OCI-LY3 (cell line): ENCODE measurements around the gene CHAF1A.

Source experiments
- H2AFZ ChIP-seq: fragments of 200-600, 300-600 bp; shearing (Covaris generic); 2 replicates; pipeline ENCODE4 v1.6.0; 2014; ENCODE audit warnings: antibody characterized with exemption, low read depth, low read length
- H3K27ac ChIP-seq: fragments of 200-600, 300-600 bp; sonication (generic); 2 replicates; pipeline ENCODE4 v1.5.1; 2014; ENCODE audit warnings: mild to moderate bottlenecking, low read length, moderate library complexity, mixed read lengths
- H3K27me3 ChIP-seq: fragments of 200-600, 300-600 bp; sonication (generic); 2 replicates; pipeline ENCODE4 v1.6.1; 2014; ENCODE audit warnings: low read depth, low read length, mixed read lengths
- H3K36me3 ChIP-seq: fragments of 200-600, 300-600 bp; sonication (generic); replicated peaks from 2 replicates; pipeline ENCODE3; 2014; ENCODE audit warnings: low read depth, low read length, mixed read lengths
- H3K4me1 ChIP-seq: fragments of 300-600, 200-600 bp; sonication (generic); 2 replicates; pipeline ENCODE4 v1.6.1; 2014; ENCODE audit warnings: low read length, mixed read lengths
- H3K4me2 ChIP-seq: fragments of 200-600, 300-600 bp; sonication (generic); 2 replicates; pipeline ENCODE4 v1.6.1; 2014; ENCODE audit warnings: low read length, mixed read lengths
- H3K4me3 ChIP-seq: fragments of 300-600, 200-600 bp; sonication (generic); 2 replicates; pipeline ENCODE4 v1.5.1; 2014; ENCODE audit warnings: antibody characterized with exemption, mild to moderate bottlenecking, low read length, moderate library complexity
- H3K79me2 ChIP-seq: fragments of 300-600, 200-600 bp; shearing (Covaris generic); 2 replicates; pipeline ENCODE4 v1.6.1; 2014; ENCODE audit warnings: mild to moderate bottlenecking, low read length, mixed read lengths
- H3K9ac ChIP-seq: fragments of 300-600, 200-600 bp; shearing (Covaris generic); 2 replicates; pipeline ENCODE4 v1.6.0; 2014; ENCODE audit warnings: mild to moderate bottlenecking, low read length, moderate library complexity
- H3K9me3 ChIP-seq: fragments of 200-600, 300-600 bp; shearing (Covaris generic); 2 replicates; pipeline ENCODE4 v1.6.1; 2014; ENCODE audit warnings: low read length, mixed read lengths; ENCODE audit not compliant: insufficient read depth
- H4K20me1 ChIP-seq: fragments of 200-600, 300-600 bp; sonication (generic); 2 replicates; pipeline ENCODE4 v1.6.1; 2016; ENCODE audit warnings: low read length, mixed read lengths; ENCODE audit not compliant: insufficient read depth
- CTCF ChIP-seq: fragments of 200-600, 300-600 bp; sonication (generic); IDR thresholded peaks from 2 replicates; pipeline ENCODE4 v1.5.1; 2014; ENCODE audit warnings: antibody characterized with exemption, low read length, low read depth
- EZH2phosphoT487 ChIP-seq: fragments of 200-600 bp; shearing (Covaris generic); IDR thresholded peaks from 2 replicates; pipeline ENCODE4 v1.6.1; 2018; ENCODE audit warnings: antibody characterized with exemption, mixed run types, low read depth

CHAF1A gene

GRCh38 chr19:4365791-4366665 is 36.4 kb upstream of the CHAF1A start:
- peaks cover 24% of the 10 kb centered on the region for H3K79me2 ChIP-seq
- H3K4me2 ChIP-seq, result no peak overlapping the region
- no peak overlapping the region for H3K9ac ChIP-seq
- peaks cover 31% of the 10 kb centered on the region for H3K4me1 ChIP-seq
- H3K27ac ChIP-seq, result no peak overlapping the region
- TF ChIP-seq EZH2phosphoT487 (no peak), CTCF (no peak)
- H3K4me3 ChIP-seq, result no peak overlapping the region
- peaks cover 21% of the 10 kb centered on the region for H3K36me3 ChIP-seq
- H3K9me3 ChIP-seq, result no peaks in the 10 kb centered on the region
- no peak overlapping the region for H2AFZ ChIP-seq
- H4K20me1 ChIP-seq, result 0 out of 2 replicates have a peak, but pooled peaks cover 8% of the 10 kb centered on the region
- no peaks in the 10 kb centered on the region for H3K27me3 ChIP-seq

- H3K27me3 ChIP-seq, result no peaks in the 10 kb centered on the region
- H3K9ac ChIP-seq, result no peak overlapping the region
- peaks cover 31% of the 10 kb centered on the region for H3K79me2 ChIP-seq
- H3K27ac ChIP-seq, result no peak overlapping the region
- peaks cover 25% of the 10 kb centered on the region for H3K36me3 ChIP-seq
- 0 out of 2 replicates have a peak, but pooled peaks cover 10% of the 10 kb centered on the region for H4K20me1 ChIP-seq
- H3K4me2 ChIP-seq, result no peak overlapping the region
- H3K9me3 ChIP-seq, result no peaks in the 10 kb centered on the region
- H3K4me3 ChIP-seq, result no peak overlapping the region
- peaks cover 38% of the 10 kb centered on the region for H3K4me1 ChIP-seq
- no peak overlapping the region for H2AFZ ChIP-seq
- no peak for TF ChIP-seq CTCF
- TF ChIP-seq EZH2phosphoT487, result no peak
Observed at GRCh38 chr19:4366666-4367335, 35.6 kb upstream of the CHAF1A start.

- no peak overlapping the region for H2AFZ ChIP-seq
- H4K20me1 ChIP-seq, result 0 out of 2 replicates have a peak, but pooled peaks cover 10% of the 10 kb centered on the region
- H3K4me3 ChIP-seq, result no peak overlapping the region
- TF ChIP-seq EZH2phosphoT487 (no peak), CTCF (no peak)
- H3K9ac ChIP-seq, result no peak overlapping the region
- peaks cover 20% of the 10 kb centered on the region for H3K36me3 ChIP-seq
- no peak overlapping the region for H3K4me2 ChIP-seq
- H3K27me3 ChIP-seq, result no peaks in the 10 kb centered on the region
- H3K4me1 ChIP-seq, result peaks cover 43% of the 10 kb centered on the region
- H3K79me2 ChIP-seq, result peaks cover 37% of the 10 kb centered on the region
- no peaks in the 10 kb centered on the region for H3K9me3 ChIP-seq
- no peak overlapping the region for H3K27ac ChIP-seq
Observed at GRCh38 chr19:4367336-4367723, 35.1 kb upstream of the CHAF1A start.

- Histone ChIP-seq H3K79me2 (peaks cover 41% of the 10 kb centered on the region), H3K27ac (peak overlapping the region; percentile 90), H3K27me3 (no peaks in the 10 kb centered on the region), H3K4me2 (no peak overlapping the region), H3K9ac (no peak overlapping the region), H3K4me1 (peaks cover 43% of the 10 kb centered on the region), H3K9me3 (no peaks in the 10 kb centered on the region), H4K20me1 (0 out of 2 replicates have a peak, but pooled peaks cover 10% of the 10 kb centered on the region), H2AFZ (no peak overlapping the region), H3K36me3 (peaks cover 19% of the 10 kb centered on the region), H3K4me3 (no peak overlapping the region)
- no peak for TF ChIP-seq CTCF
- TF ChIP-seq EZH2phosphoT487, result no peak
Observed at GRCh38 chr19:4367781-4368127, 34.7 kb upstream of the CHAF1A start.
